Vagina (tissue), 2 donors: ENCODE results near the gene RGS19.

Experiments
- CTCF ChIP-seq, 3 experiments: fragments of 450-650 bp in 2 of 3; fragments of 200-600 bp in 1 of 3; sonication (generic) in 1 of 3; IDR thresholded peaks; one replicate each; pipeline ENCODE4 v1.5.1; 2017 to 2019; ENCODE audit warnings: antibody characterized with exemption in 3 of 3, mild to moderate bottlenecking in 2 of 3, moderate library complexity in 2 of 3
- POLR2A ChIP-seq, 2 donors: fragments of 450-650 bp; IDR thresholded peaks; one replicate each; pipeline ENCODE4 v1.6.1; 2017; ENCODE audit warnings: antibody characterized with exemption in 2 of 2, mild to moderate bottlenecking in 2 of 2, moderate library complexity in 2 of 2
- POLR2AphosphoS5 ChIP-seq, 2 donors: sonication (generic); formaldehyde crosslinking; IDR thresholded peaks; one replicate each; pipeline ENCODE4 v1.9.0; 2017; ENCODE audit warnings: antibody characterized with exemption in 2 of 2, mild to moderate bottlenecking in 2 of 2, low read depth in 1 of 2; ENCODE audit not compliant: insufficient read depth in 1 of 2

DNA sequence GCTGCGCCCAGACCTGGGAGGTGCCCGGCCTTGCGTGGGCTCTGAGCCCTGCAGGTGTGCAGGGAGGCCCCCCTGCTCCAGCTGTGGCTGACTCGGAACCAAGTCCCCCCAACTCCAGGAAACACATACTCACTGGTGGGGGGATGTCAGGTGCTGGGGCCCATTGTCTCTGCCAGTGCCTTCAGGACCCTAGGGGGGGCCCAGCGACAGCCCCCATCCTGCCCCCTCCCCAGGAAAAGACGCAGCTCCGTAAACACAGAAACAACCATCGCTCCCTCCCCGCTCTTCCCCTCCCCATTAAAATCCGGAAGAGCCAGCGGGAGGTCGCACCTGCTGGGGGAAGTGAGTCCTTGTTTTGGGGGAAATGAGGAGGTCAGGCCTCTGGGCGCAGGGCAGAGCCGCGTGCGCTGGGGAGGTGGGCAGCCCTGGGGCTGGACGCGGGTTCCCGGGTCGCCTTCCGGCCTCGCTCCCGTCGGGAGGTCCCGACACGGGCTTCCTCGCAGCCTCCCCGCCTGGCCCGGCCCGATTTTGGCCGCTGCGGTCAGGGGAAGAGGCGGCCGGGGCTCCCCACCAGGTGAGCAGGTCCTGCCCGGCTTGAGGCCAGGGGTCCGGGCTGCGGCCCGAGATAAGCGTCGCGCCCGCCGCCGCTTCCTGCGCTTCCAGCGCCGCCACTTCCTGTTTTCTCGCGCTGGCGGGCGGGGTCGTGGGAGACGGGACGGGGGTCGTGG lies 37.1 kb downstream of the RGS19 start:
- TF ChIP-seq POLR2A (IDR thresholded peaks at IDR 0.05) (no peak), CTCF (IDR thresholded peaks at IDR 0.05) (no peak), POLR2AphosphoS5 (IDR thresholded peaks at IDR 0.05; ENCODE audit: insufficient read depth in 1 of 2, low read depth in 1 of 2) (no peak)
